SU-DHL-6 (cell line): ENCODE results near the gene AGXT.

Experiments used
- CTCF ChIP-seq: fragments of 200-600 bp; sonication (generic); IDR thresholded peaks from one replicate; pipeline ENCODE4 v1.5.1; 2017; ENCODE audit warnings: antibody characterized with exemption, mild to moderate bottlenecking, low read length, moderate library complexity; ENCODE audit not compliant: insufficient read depth, poor library complexity, severe bottlenecking
- EZH2phosphoT487 ChIP-seq: fragments of 200-600 bp; sonication (generic), shearing (Covaris generic); conservative IDR thresholded peaks from 2 replicates; pipeline ENCODE4 v1.6.1; 2018; ENCODE audit warnings: mild to moderate bottlenecking, antibody characterized with exemption, low read length, moderate library complexity, mixed read lengths

- TF ChIP-seq CTCF (no peak), EZH2phosphoT487 (no peak)
Observed at GRCh38 chr2:240858321-240858720, 10.3 kb upstream of the AGXT start.
